HK-2 (cell line): ENCODE data around the gene MYO1E.
"Not testable (repeated sequence)": the region's sequence is repeated elsewhere in the genome, so short reads cannot be mapped to it uniquely, and the experiment has no call there.

Source experiments
- DNase-seq: peaks from one replicate; pipeline ENCODE4 v3.0.0-alpha.2; 2018; ENCODE audit not compliant: unreplicated experiment

The MYO1E gene

GRCh38 chr15:59133929-59134427, 238.7 kb downstream of the MYO1E start:
- DNase-seq, result no peak

- no peak for DNase-seq
Measured at GRCh38 chr15:59131969-59132562, 240.6 kb downstream of the MYO1E start.

- DNase-seq, result no peak
Measured at GRCh38 chr15:59131456-59131855, 241.2 kb downstream of the MYO1E start.

- not testable (repeated sequence) for DNase-seq
Measured at GRCh38 chr15:59127255-59127654, 245.4 kb downstream of the MYO1E start.

GRCh38 chr15:59125683-59126082, 247.0 kb downstream of the MYO1E start:
- not testable (repeated sequence) for DNase-seq

GRCh38 chr15:59124261-59124660, 248.4 kb downstream of the MYO1E start:
- no peak for DNase-seq

- no peak for DNase-seq
Measured at GRCh38 chr15:59120937-59121336, 251.7 kb downstream of the MYO1E start.

- no peak for DNase-seq
Measured at GRCh38 chr15:59119625-59120024, 253.0 kb downstream of the MYO1E start.

GRCh38 chr15:59116771-59117170, 255.9 kb downstream of the MYO1E start:
- no peak for DNase-seq

- no peak for DNase-seq
Measured at GRCh38 chr15:59116141-59116540, 256.5 kb downstream of the MYO1E start.

- DNase-seq, result no peak
Measured at GRCh38 chr15:59115047-59115446, 257.6 kb downstream of the MYO1E start.

GRCh38 chr15:59111251-59111650, 261.4 kb downstream of the MYO1E start:
- DNase-seq, result no peak

- DNase-seq, result no peak
Measured at GRCh38 chr15:59105854-59106253, 266.8 kb downstream of the MYO1E start.

GRCh38 chr15:59104912-59105732, 267.5 kb downstream of the MYO1E start, which contains the start of gene CCNB2:
CCNB2 (plus strand) TSS chr15:59105146; CDS start chr15:59105269, 123 bp downstream.
- peak; percentile 81 for DNase-seq

- DNase-seq, result no peak
Measured at GRCh38 chr15:59104602-59104911, 268.1 kb downstream of the MYO1E start.

GRCh38 chr15:59099162-59099685, 273.4 kb downstream of the MYO1E start:
- DNase-seq, result no peak

GRCh38 chr15:59096429-59096828, 276.2 kb downstream of the MYO1E start:
- DNase-seq, result no peak

- no peak for DNase-seq
Measured at GRCh38 chr15:59094077-59094476, 278.6 kb downstream of the MYO1E start.

GRCh38 chr15:59087731-59088130, 284.9 kb downstream of the MYO1E start:
- DNase-seq, result no peak
